Endothelial cell of umbilical vein (primary cell): ENCODE data around the gene TM4SF4. TPM values are rescaled to one million over a fixed set of nuclear protein-coding genes. Genes with fewer than 3 reads are reported as not detected.

Experiments used
- BruUV-seq: library from RNA; stranded (reverse); fragments of 400-500 nt; replicated peaks from 2 replicates; lab custom pipeline; 2021; lab: Mats Ljungman, UMichigan
- CTCF ChIA-PET: fragments of 300-600, 350-600 bp; sonication (Branson Sonifier 250); formaldehyde crosslinking; loops from one replicate; lab custom pipeline; 2021; ENCODE audit warnings: antibody characterized with exemption, inconsistent platforms; lab: Charles Lee
- POLR2A ChIA-PET: fragments of 300-600, 350-600 bp; sonication (Branson Sonifier 250); formaldehyde crosslinking; loops from one replicate; lab custom pipeline; 2021; ENCODE audit warnings: antibody characterized with exemption, inconsistent platforms; lab: Charles Lee
- DNase-seq: peaks from one replicate; pipeline ENCODE4 v3.0.0-alpha.2; 2011; ENCODE audit warnings: low read depth, low spot score
- FAIRE-seq: peaks from 2 replicates; lab custom pipeline; 2011; peaks lifted over from hg19 to GRCh38; lab: Jason Lieb, UNC
- H2AFZ ChIP-seq: 2 replicates; pipeline ENCODE4 v1.6.0; 2012; ENCODE audit warnings: low read depth, low read length, control low read depth, inconsistent platforms
- H3K27ac ChIP-seq: 2 replicates; pipeline ENCODE4 v1.5.1; 2011; ENCODE audit warnings: low read depth, mild to moderate bottlenecking, control low read depth, low read length, moderate library complexity; ENCODE audit not compliant: insufficient read depth
- H3K27me3 ChIP-seq, 2 experiments: 2 replicates each; pipeline versions ENCODE4 v1.6.0 to v1.6.1; 2011; ENCODE audit warnings: low read length in 2 of 2, mixed read lengths in 1 of 2; ENCODE audit not compliant: control insufficient read depth in 2 of 2, insufficient read depth in 2 of 2
- H3K36me3 ChIP-seq, 2 experiments: 2 replicates in 1 of 2; 3 replicates in 1 of 2; pipeline ENCODE4 v1.5.1; 2011; ENCODE audit warnings: low read length in 2 of 2, mild to moderate bottlenecking in 1 of 2, moderate library complexity in 1 of 2; ENCODE audit not compliant: control insufficient read depth in 2 of 2, insufficient read depth in 2 of 2; ENCODE audit errors: extremely low read depth in 1 of 2
- H3K4me1 ChIP-seq: 3 replicates; pipeline ENCODE4 v1.5.1; 2011; ENCODE audit warnings: mild to moderate bottlenecking, low read length; ENCODE audit not compliant: control insufficient read depth, insufficient read depth; ENCODE audit errors: extremely low read depth
- H3K4me2 ChIP-seq: 2 replicates; pipeline ENCODE4 v1.6.1; 2011; ENCODE audit warnings: low read length, control low read depth, mixed read lengths; ENCODE audit not compliant: insufficient read depth
- H3K4me3 ChIP-seq, 3 experiments: fragments of 200-600 bp in 1 of 3; sonication (generic), shearing (Covaris generic) in 1 of 3; replicated peaks in 1 of 3; 2 replicates each; pipeline ENCODE4 v1.5.1; 2011 to 2016; ENCODE audit warnings: control low read depth in 3 of 3, low read length in 3 of 3, mild to moderate bottlenecking in 2 of 3, inconsistent platforms in 1 of 3, low read depth in 1 of 3, moderate library complexity in 1 of 3; ENCODE audit not compliant: insufficient read depth in 1 of 3
- H3K79me2 ChIP-seq: 2 replicates; pipeline ENCODE4 v1.6.0; 2012; ENCODE audit warnings: low read length, inconsistent platforms; ENCODE audit not compliant: control insufficient read depth, insufficient read depth
- H3K9ac ChIP-seq: replicated peaks from 2 replicates; pipeline ENCODE3; 2011; ENCODE audit warnings: low read length, control low read depth; ENCODE audit not compliant: insufficient read depth; ENCODE audit errors: extremely low read depth
- H3K9me1 ChIP-seq: replicated peaks from 3 replicates; pipeline ENCODE4 v1.6.0; 2011; ENCODE audit warnings: mild to moderate bottlenecking, low read length; ENCODE audit not compliant: control insufficient read depth, insufficient read depth; ENCODE audit errors: extremely low read depth
- H3K9me3 ChIP-seq: replicated peaks from 2 replicates; pipeline ENCODE4 v1.5.1; 2012; ENCODE audit warnings: low read length, inconsistent platforms; ENCODE audit not compliant: control insufficient read depth, insufficient read depth
- H4K20me1 ChIP-seq: replicated peaks from 2 replicates; pipeline ENCODE3; 2011; ENCODE audit warnings: mild to moderate bottlenecking, low read length; ENCODE audit not compliant: control insufficient read depth, insufficient read depth; ENCODE audit errors: extremely low read depth
- EZH2 ChIP-seq: IDR thresholded peaks from 2 replicates; pipeline ENCODE4 v1.6.1; 2012; ENCODE audit warnings: borderline replicate concordance, low read depth, mild to moderate bottlenecking, moderate library complexity, low read length, inconsistent platforms; ENCODE audit not compliant: severe bottlenecking
- FOS ChIP-seq: IDR thresholded peaks from 2 replicates; pipeline ENCODE4 v1.6.1; 2011; ENCODE audit warnings: mild to moderate bottlenecking, low read length, moderate library complexity, borderline replicate concordance; ENCODE audit not compliant: insufficient read depth
- GATA2 ChIP-seq: IDR thresholded peaks from 2 replicates; pipeline ENCODE4 v1.7.0; 2011; ENCODE audit warnings: low read depth, mild to moderate bottlenecking, moderate library complexity, mixed read lengths, low read length; ENCODE audit not compliant: insufficient read length, insufficient read depth
- JUN ChIP-seq: IDR thresholded peaks from 2 replicates; pipeline ENCODE4 v1.6.1; 2011; ENCODE audit warnings: borderline replicate concordance, low read depth; ENCODE audit not compliant: insufficient read length, insufficient read depth
- MYC ChIP-seq: IDR thresholded peaks from one replicate; pipeline ENCODE4 v1.6.1; 2011; ENCODE audit warnings: mild to moderate bottlenecking, low read depth, low read length
- POLR2A ChIP-seq: IDR thresholded peaks from 2 replicates; pipeline ENCODE4 v1.6.1; 2012; ENCODE audit warnings: low read depth, mild to moderate bottlenecking, control low read depth, low read length
- POLR2AphosphoS5 ChIP-seq: IDR thresholded peaks from 2 replicates; pipeline ENCODE4 v1.6.1; 2012; ENCODE audit warnings: low read depth, mild to moderate bottlenecking, control low read depth, low read length, moderate library complexity; ENCODE audit not compliant: insufficient read depth
- dilution Hi-C: fragments of 300-500 bp; cut with MboI; formaldehyde crosslinking; loops from one replicate; pipeline ENCODE4 v1.15.0; 2019; ENCODE audit warnings: low sequenced_read_pairs; ENCODE audit not compliant: extremely low pct_ligation_motif_present
- intact Hi-C: fragments of 100-400 bp; cut with micrococcal nuclease; formaldehyde crosslinking; loops from one replicate; pipeline ENCODE4 v1.10.0; 2022
- polyA plus RNA-seq, 4 experiments: library from polyadenylated mRNA; depleted of rRNA in 3 of 4; stranded (reverse) in 3 of 4; unstranded in 1 of 4; fragments of >200 nt; gene quantifications; 2 replicates each; pipeline versions ENCODE4 v1.2.1 to v1.2.3, GENCODE V29; 2011 to 2012; ENCODE audit warnings: missing spikeins in 1 of 4
- total RNA-seq: library from RNA; stranded (reverse); gene quantifications from 2 replicates; pipeline ENCODE4 v1.2.3, GENCODE V29; 2021
- TF ChIP-seq, protein P1 (sequence below): IDR thresholded peaks from 2 replicates; pipeline ENCODE4 v1.6.1; 2011; ENCODE audit not compliant: insufficient read depth, insufficient read length
- TF ChIP-seq, protein P2 (sequence below), 2 donors: IDR thresholded peaks; 1 replicate in 1 of 2; 2 replicates in 1 of 2; pipeline ENCODE4 v1.5.1; 2011; ENCODE audit warnings: low read length in 2 of 2, mild to moderate bottlenecking in 2 of 2, moderate library complexity in 2 of 2, control low read depth in 1 of 2, inconsistent platforms in 1 of 2, low read depth in 1 of 2; ENCODE audit not compliant: insufficient read depth in 1 of 2; ENCODE audit errors: extremely low read depth in 1 of 2

TM4SF4 gene
- total and polyA plus RNA-seq, 2 donors (not counting 3 experiments of a cell fraction or from before 2014, with no cell fraction given) = not detected

DNA sequence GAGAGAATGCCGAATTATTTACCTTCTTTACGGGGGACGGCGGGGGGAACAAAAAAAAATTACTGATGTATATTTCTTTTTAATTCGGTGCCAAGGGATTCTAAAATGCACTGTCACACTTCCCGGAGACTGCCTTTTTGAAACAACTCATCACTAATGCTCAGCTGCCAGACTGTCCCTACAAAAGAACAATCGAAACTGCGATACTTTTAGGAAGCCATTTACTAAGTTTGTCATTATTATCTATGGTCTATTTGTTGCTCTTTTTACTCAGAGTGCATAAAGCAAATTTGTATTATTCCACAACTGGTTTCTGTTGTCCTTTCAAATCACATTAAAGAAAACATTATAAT is 60.8 kb downstream of the TM4SF4 start:
- no TSS peak for BruUV-seq
- H3K79me2 ChIP-seq = peaks cover 90% of the 10 kb centered on the region
- POLR2A ChIA-PET = interaction anchor here (1.5 to 1.9 kb wide), 2 partner anchors 40 to 104 kb away, joined by 4 to 7 read pairs; no protein-coding TSS in a partner anchor
- no peak overlapping the region for H2AFZ ChIP-seq
- FAIRE-seq (peak; percentile 44), DNase-seq (no peak)
- TF ChIP-seq, protein P1, sequence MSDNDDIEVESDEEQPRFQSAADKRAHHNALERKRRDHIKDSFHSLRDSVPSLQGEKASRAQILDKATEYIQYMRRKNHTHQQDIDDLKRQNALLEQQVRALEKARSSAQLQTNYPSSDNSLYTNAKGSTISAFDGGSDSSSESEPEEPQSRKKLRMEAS = no peak
- TF ChIP-seq FOS = no peak
- no peak for TF ChIP-seq JUN
- no peak for TF ChIP-seq POLR2A
- TF ChIP-seq, protein P2, sequence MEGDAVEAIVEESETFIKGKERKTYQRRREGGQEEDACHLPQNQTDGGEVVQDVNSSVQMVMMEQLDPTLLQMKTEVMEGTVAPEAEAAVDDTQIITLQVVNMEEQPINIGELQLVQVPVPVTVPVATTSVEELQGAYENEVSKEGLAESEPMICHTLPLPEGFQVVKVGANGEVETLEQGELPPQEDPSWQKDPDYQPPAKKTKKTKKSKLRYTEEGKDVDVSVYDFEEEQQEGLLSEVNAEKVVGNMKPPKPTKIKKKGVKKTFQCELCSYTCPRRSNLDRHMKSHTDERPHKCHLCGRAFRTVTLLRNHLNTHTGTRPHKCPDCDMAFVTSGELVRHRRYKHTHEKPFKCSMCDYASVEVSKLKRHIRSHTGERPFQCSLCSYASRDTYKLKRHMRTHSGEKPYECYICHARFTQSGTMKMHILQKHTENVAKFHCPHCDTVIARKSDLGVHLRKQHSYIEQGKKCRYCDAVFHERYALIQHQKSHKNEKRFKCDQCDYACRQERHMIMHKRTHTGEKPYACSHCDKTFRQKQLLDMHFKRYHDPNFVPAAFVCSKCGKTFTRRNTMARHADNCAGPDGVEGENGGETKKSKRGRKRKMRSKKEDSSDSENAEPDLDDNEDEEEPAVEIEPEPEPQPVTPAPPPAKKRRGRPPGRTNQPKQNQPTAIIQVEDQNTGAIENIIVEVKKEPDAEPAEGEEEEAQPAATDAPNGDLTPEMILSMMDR (IDR thresholded peaks at IDR 0.05; ENCODE audit: extremely low read depth in 1 of 2, insufficient read depth in 1 of 2, low read depth in 1 of 2, low read length in 2 of 2) = no peak
- TF ChIP-seq POLR2AphosphoS5 = no peak
- TF ChIP-seq MYC = no peak
- no peak for TF ChIP-seq GATA2
- no peak for TF ChIP-seq EZH2
- H3K27ac ChIP-seq = peak overlapping the region; percentile 2
- CTCF ChIA-PET = interaction anchor here (0.8 to 5.3 kb wide), 7 partner anchors 8 to 182 kb away, joined by 3 to 49 read pairs (median 5); no protein-coding TSS in a partner anchor
- no peak overlapping the region for H3K4me3 ChIP-seq
- no peaks in the 10 kb centered on the region for H3K27me3 ChIP-seq
- peaks cover 70% of the 10 kb centered on the region for H3K4me1 ChIP-seq
- peaks cover 8 to 14% of the 10 kb centered on the region in 2 experiments for H3K36me3 ChIP-seq
- H3K9ac ChIP-seq = no peak overlapping the region
- H4K20me1 ChIP-seq = no peaks in the 10 kb centered on the region
- H3K9me3 ChIP-seq = no peaks in the 10 kb centered on the region
- no peaks in the 10 kb centered on the region for H3K9me1 ChIP-seq
- H3K4me2 ChIP-seq = no peak overlapping the region
- intact Hi-C loops (no loop called here), dilution Hi-C loops (no loop called here)
